HepG2 (cell line): ENCODE data around the gene PKP3. TPM values are rescaled to one million over a fixed set of nuclear protein-coding genes. Genes with fewer than 3 reads are reported as not detected.

Source experiments
- ATAC-seq: fragments of 200-7000 bp; cut with Tn5 transposase; 3 replicates; pipeline ENCODE4 v1.9.1; 2020; ENCODE audit warnings: mild to moderate bottlenecking, moderate library complexity
- BruUV-seq: library from RNA; stranded (reverse); fragments of 400-500 nt; replicated peaks from 2 replicates; lab custom pipeline; 2021; lab: Mats Ljungman, UMichigan
- CTCF ChIA-PET: fragments of 300-600 bp; formaldehyde crosslinking; extraction: SDS; loops from one replicate; lab custom pipeline; 2021; ENCODE audit warnings: low total read pairs, inconsistent platforms, low intra/inter-chr PET ratio; lab: Yijun Ruan, JAX
- POLR2A ChIA-PET: fragments of 350-600 bp; sonication (Branson Sonifier 250); formaldehyde crosslinking; loops from one replicate; lab custom pipeline; 2020; ENCODE audit warnings: antibody characterized with exemption, inconsistent platforms; lab: Yijun Ruan, JAX
- DNase-seq: peaks from one replicate; pipeline ENCODE4 v3.0.0-alpha.2; 2015; ENCODE audit warnings: low spot score
- FAIRE-seq: peaks from 3 replicates; lab custom pipeline; 2011; peaks lifted over from hg19 to GRCh38; lab: Jason Lieb, UNC
- H2AFZ ChIP-seq: one replicate; pipeline ENCODE4 v1.6.1; 2011; ENCODE audit warnings: low read length, inconsistent platforms
- H3K27ac ChIP-seq: fragments of 300-600 bp; 3 replicates; pipeline ENCODE4 v1.8.0; 2011; ENCODE audit warnings: mixed run types, mild to moderate bottlenecking, mixed read lengths, low read length, inconsistent platforms; ENCODE audit not compliant: insufficient read depth; ENCODE audit errors: extremely low read length
- H3K27me3 ChIP-seq, 2 experiments: fragments of 200-600 bp in 1 of 2; 2 replicates in 1 of 2; 3 replicates in 1 of 2; pipeline versions ENCODE4 v1.6.0 to v1.8.0; 2011; ENCODE audit warnings: low read length in 2 of 2, mild to moderate bottlenecking in 2 of 2, moderate library complexity in 2 of 2, inconsistent platforms in 1 of 2; ENCODE audit not compliant: insufficient read depth in 2 of 2, control insufficient read depth in 1 of 2
- H3K36me3 ChIP-seq, 2 experiments: fragments of 200-600 bp in 1 of 2; replicated peaks in 1 of 2; 2 replicates in 1 of 2; 3 replicates in 1 of 2; pipeline versions ENCODE4 v1.5.1 to v1.8.0; 2011; ENCODE audit warnings: low read length in 2 of 2, inconsistent platforms in 1 of 2; ENCODE audit not compliant: insufficient read depth in 2 of 2, control insufficient read depth in 1 of 2
- H3K4me1 ChIP-seq: 2 replicates; pipeline ENCODE4 v1.5.1; 2012; ENCODE audit warnings: low read length, inconsistent platforms; ENCODE audit not compliant: insufficient read depth
- H3K4me2 ChIP-seq: 2 replicates; pipeline ENCODE4 v1.6.0; 2011; ENCODE audit warnings: low read depth, low read length, inconsistent platforms
- H3K4me3 ChIP-seq, 3 experiments: fragments of 200-600 bp in 1 of 3; sonication (generic), shearing (Covaris generic) in 1 of 3; replicated peaks in 1 of 3; 2 replicates each; pipeline ENCODE4 v1.5.1; 2011 to 2016; ENCODE audit warnings: low read length in 3 of 3, inconsistent platforms in 2 of 3, low read depth in 2 of 3, mild to moderate bottlenecking in 2 of 3, control low read depth in 1 of 3, mixed read lengths in 1 of 3; ENCODE audit not compliant: insufficient read depth in 1 of 3
- H3K79me2 ChIP-seq: one replicate; pipeline ENCODE4 v1.6.1; 2011; ENCODE audit warnings: low read length, inconsistent platforms; ENCODE audit not compliant: insufficient read depth
- H3K9ac ChIP-seq: 2 replicates; pipeline ENCODE4 v1.6.0; 2011; ENCODE audit warnings: mild to moderate bottlenecking, low read depth, low read length, inconsistent platforms; ENCODE audit not compliant: insufficient read depth
- H3K9me3 ChIP-seq: 2 replicates; pipeline ENCODE4 v1.5.1; 2012; ENCODE audit warnings: mild to moderate bottlenecking, low read length
- H4K20me1 ChIP-seq: 2 replicates; pipeline ENCODE4 v1.6.0; 2011; ENCODE audit warnings: inconsistent platforms, mild to moderate bottlenecking, low read length, moderate library complexity; ENCODE audit not compliant: insufficient read depth
- AGO1 ChIP-seq: fragments of 200-400 bp; formaldehyde crosslinking; IDR thresholded peaks from 2 replicates; pipeline ENCODE4 v1.6.1; 2017; ENCODE audit warnings: mild to moderate bottlenecking, low read depth, low read length, moderate library complexity; ENCODE audit not compliant: poor library complexity, severe bottlenecking
- SMARCE1 ChIP-seq: fragments of 450-650 bp; IDR thresholded peaks from 2 replicates; pipeline ENCODE4 v1.6.1; 2017; ENCODE audit warnings: borderline replicate concordance
- TCF7 ChIP-seq: sonication (generic); IDR thresholded peaks from 2 replicates; pipeline ENCODE4 v1.6.1; 2016; ENCODE audit warnings: antibody characterized with exemption, low read depth
- TOE1 ChIP-seq: sonication (generic); formaldehyde crosslinking; IDR thresholded peaks from 2 replicates; pipeline ENCODE4 v1.4.0; 2020; ENCODE audit warnings: mild to moderate bottlenecking, missing genetic modification reagents
- ZEB1 ChIP-seq: IDR thresholded peaks from 2 replicates; pipeline ENCODE4 v1.6.1; 2012; ENCODE audit warnings: mild to moderate bottlenecking, low read depth, inconsistent platforms; ENCODE audit not compliant: insufficient replicate concordance
- ZNF572 ChIP-seq: sonication (generic); formaldehyde crosslinking; IDR thresholded peaks from 2 replicates; pipeline ENCODE4 v1.5.1; 2020; ENCODE audit warnings: mild to moderate bottlenecking, missing genetic modification reagents
- ZNF672 ChIP-seq: sonication (generic); formaldehyde crosslinking; IDR thresholded peaks from 2 replicates; pipeline ENCODE4 v1.8.1; 2022; ENCODE audit warnings: missing genetic modification reagents
- ZNF781 ChIP-seq: sonication (generic); formaldehyde crosslinking; IDR thresholded peaks from 2 replicates; pipeline ENCODE4 v1.5.1; 2020; ENCODE audit warnings: borderline replicate concordance, mild to moderate bottlenecking, missing genetic modification reagents; ENCODE audit errors: not compliant biosample characterization
- ZNF816 ChIP-seq: sonication (generic); formaldehyde crosslinking; IDR thresholded peaks from 2 replicates; pipeline ENCODE4 v1.8.0; 2022; ENCODE audit warnings: missing genetic modification reagents, mild to moderate bottlenecking, borderline replicate concordance
- WGBS: methylation state at CpG from one replicate; pipeline ENCODE4 v1.1.6; 2017; ENCODE audit warnings: low lambda C conversion rate; 5-methylcytosine and 5-hydroxymethylcytosine counted together
- in situ Hi-C: cut with HindIII; loops from 2 replicates; pipeline ENCODE4 v1.10.0; 2017; ENCODE audit warnings: low pct_unique_long_range_greater_than_20kb; ENCODE audit not compliant: extremely low pct_ligation_motif_present
- intact Hi-C: fragments of 100-400 bp; cut with micrococcal nuclease; formaldehyde crosslinking; loops from one replicate; pipeline ENCODE4 v1.10.0; 2022; ENCODE audit not compliant: unreplicated experiment
- polyA plus RNA-seq, 8 experiments: library from polyadenylated mRNA; depleted of rRNA in 3 of 8; stranded (reverse) in 7 of 8; unstranded in 1 of 8; fragments of >200 nt; fragmentation: Illumina TruSeq in 4 of 8; extraction: Trizol in 4 of 8; gene quantifications; 2 replicates each; pipeline versions ENCODE4 v1.2.1 to v1.2.3, GENCODE V29; 2011 to 2016; ENCODE audit warnings: low read depth in 4 of 8, missing spikeins in 1 of 8, mixed read lengths in 1 of 8; ENCODE audit not compliant: insufficient read depth in 1 of 8
- total RNA-seq, 5 experiments: library from RNA; depleted of rRNA; stranded (reverse); fragments of >200 nt; fragmentation: Illumina TruSeq; extraction: Trizol; gene quantifications; 2 replicates each; pipeline ENCODE4 v1.2.3, GENCODE V29; 2016; ENCODE audit warnings: low read depth in 1 of 5

Gene PKP3
- total and polyA plus RNA-seq, 2 of the 13 experiments (the other 11 are each of a cell fraction or from before 2014, with no cell fraction given): 18.0 to 28.7 TPM

GRCh38 chr11:344836-345578 is 49.0 kb upstream of the PKP3 start:
- Histone ChIP-seq H3K4me3 (no peak overlapping the region), H3K9me3 (no peaks in the 10 kb centered on the region), H3K36me3 (no peaks in the 10 kb centered on the region), H3K4me2 (no peak overlapping the region), H3K9ac (no peak overlapping the region), H3K4me1 (peaks cover 18% of the 10 kb centered on the region), H3K79me2 (no peaks in the 10 kb centered on the region), H3K27me3 (peaks cover 1 to 2% of the 10 kb centered on the region in 2 experiments; a peak in 2 of 5 replicates), H3K27ac (no peak overlapping the region), H4K20me1 (no peaks in the 10 kb centered on the region), H2AFZ (no peak overlapping the region)
- WGBS: 55% methylated on average over 11 of the region's 11 CpGs
- BruUV-seq: no TSS peak
- no peak for ATAC-seq
- POLR2A ChIA-PET: no interaction called here
- intact Hi-C loops: no loop called here
- CTCF ChIA-PET: no interaction called here
- no peak for FAIRE-seq
- TF ChIP-seq ZNF781 (CRISPR knock-in tag): no peak
- TF ChIP-seq ZNF816: no peak
- no peak for TF ChIP-seq ZNF572 (CRISPR knock-in tag)
- TF ChIP-seq TOE1: no peak
- TF ChIP-seq SMARCE1: no peak
- TF ChIP-seq ZEB1: no peak
- TF ChIP-seq TCF7: no peak
- no peak for DNase-seq
- in situ Hi-C loops: no loop called here

GRCh38 chr11:346529-346928 is 47.5 kb upstream of the PKP3 start:
- H3K79me2 ChIP-seq: no peaks in the 10 kb centered on the region
- H4K20me1 ChIP-seq: no peaks in the 10 kb centered on the region
- intact Hi-C loops (no loop called here), in situ Hi-C loops (no loop called here)
- no peak overlapping the region for H3K4me2 ChIP-seq
- H3K27me3 ChIP-seq: peaks cover 1 to 2% of the 10 kb centered on the region in 2 experiments; a peak in 2 of 5 replicates
- H3K4me1 ChIP-seq: peaks cover 21% of the 10 kb centered on the region
- H3K4me3 ChIP-seq: no peak overlapping the region
- no peaks in the 10 kb centered on the region for H3K9me3 ChIP-seq
- 59% methylated on average over 3 of the region's 3 CpGs for WGBS
- H3K27ac ChIP-seq: no peak overlapping the region
- FAIRE-seq (no peak), ATAC-seq (no peak), DNase-seq (no peak)
- no peak overlapping the region for H2AFZ ChIP-seq
- no TSS peak for BruUV-seq
- H3K9ac ChIP-seq: no peak overlapping the region
- ChIA-PET POLR2A (interaction anchor here (1.1 kb wide), 1 partner anchor 41 kb away, joined by 3 read pairs; no protein-coding TSS in a partner anchor), CTCF (no interaction called here)
- H3K36me3 ChIP-seq: no peaks in the 10 kb centered on the region
- TF ChIP-seq AGO1 (no peak), ZNF672 (no peak)
